Stomach (tissue), 9 donors: ENCODE results near the gene EPHB6. TPM values are rescaled to one million over a fixed set of nuclear protein-coding genes. Genes with fewer than 3 reads are reported as not detected.

Source experiments
- DNase-seq, 2 donors: peaks; one replicate each; pipeline versions ENCODE4 v3.0.0 to v3.0.0-alpha.2; 2013 to 2019
- H3K27ac ChIP-seq, 5 donors: fragments of 200-600 bp in 4 of 5; sonication (generic) in 4 of 5; one replicate each; pipeline ENCODE4 v1.5.1; 2013 to 2019; ENCODE audit warnings: mild to moderate bottlenecking in 1 of 5, moderate library complexity in 1 of 5
- H3K27me3 ChIP-seq, 3 donors: fragments of 200-600 bp; sonication (generic); one replicate each; pipeline ENCODE4 v1.5.1; 2017 to 2019; ENCODE audit warnings: mixed run types in 1 of 3
- H3K36me3 ChIP-seq, 4 donors: fragments of 200-600 bp; sonication (generic); 1 replicate in 3 of 4; 2 replicates in 1 of 4; pipeline ENCODE4 v1.5.1; 2016 to 2019
- H3K4me1 ChIP-seq, 4 donors: fragments of 200-600 bp; sonication (generic); one replicate each; pipeline ENCODE4 v1.5.1; 2016 to 2019
- H3K4me3 ChIP-seq, 4 donors: fragments of 200-600 bp; sonication (generic) in 3 of 4; one replicate each; pipeline ENCODE4 v1.5.1; 2016 to 2019; ENCODE audit warnings: mild to moderate bottlenecking in 1 of 4
- H3K9me3 ChIP-seq, 4 donors: fragments of 200-600 bp; sonication (generic); one replicate each; pipeline ENCODE4 v1.5.1; 2016 to 2019
- EP300 ChIP-seq: sonication (generic); formaldehyde crosslinking; IDR thresholded peaks from one replicate; pipeline ENCODE4 v1.6.1; 2017; ENCODE audit warnings: antibody characterized with exemption
- POLR2A ChIP-seq, 4 donors: fragments of 450-650 bp; IDR thresholded peaks; one replicate each; pipeline ENCODE4 v1.6.1; 2016; ENCODE audit warnings: antibody characterized with exemption in 4 of 4, control low read depth in 2 of 4, mild to moderate bottlenecking in 1 of 4, moderate library complexity in 1 of 4
- POLR2AphosphoS5 ChIP-seq, 3 donors: sonication (generic); formaldehyde crosslinking; IDR thresholded peaks; one replicate each; pipeline ENCODE4 v1.6.1; 2016; ENCODE audit warnings: antibody characterized with exemption in 3 of 3
- WGBS, 5 donors: extraction: QIAGEN DNeasy Blood & Tissue Kit in 3 of 5; methylation state at CpG; one replicate each; pipeline versions ENCODE4 v1.1.5 to v1.1.7; 2013 to 2018; 5-methylcytosine and 5-hydroxymethylcytosine counted together
- intact Hi-C: fragments of 100-400 bp; cut with DNase I; formaldehyde crosslinking; loops from one replicate; pipeline ENCODE4 v1.15.1; 2023; ENCODE audit warnings: low total_unique reads
- polyA plus RNA-seq, 3 donors: library from polyadenylated mRNA; stranded (reverse); fragments of 200-250 nt; gene quantifications; one replicate each; pipeline ENCODE4 v1.2.3, GENCODE V29; 2013
- total RNA-seq, 5 donors: library from RNA; depleted of rRNA; stranded (reverse); fragments of >200 nt; gene quantifications; one replicate each; pipeline versions ENCODE4 v1.1.0 to v1.2.3, GENCODE V29; 2014 to 2016
- TF ChIP-seq, protein P1 (sequence below), 7 experiments: fragments of 450-650 bp in 4 of 7; fragments of 200-600 bp in 3 of 7; sonication (generic) in 3 of 7; IDR thresholded peaks; one replicate each; pipeline ENCODE4 v1.5.1; 2016 to 2019; ENCODE audit warnings: antibody characterized with exemption in 7 of 7, control low read depth in 2 of 7, mild to moderate bottlenecking in 1 of 7
- donor health status: healthy with polysubstance abuse.
- donor health status: Bipolar disorder and iron deficiency.
- donor health status: healthy.

EPHB6 gene
- total and polyA plus RNA-seq, 8 donors, result 5.4 to 23.1 (median 8.1) TPM

- intact Hi-C loops, result no loop called here
- Histone ChIP-seq H3K27me3 (no peaks in the 10 kb centered on the region), H3K27ac (no peak overlapping the region), H3K36me3 (no peaks in the 10 kb centered on the region), H3K4me1 (peaks cover 0 to 9% (median 0%) of the 10 kb centered on the region in 4 donors), H3K4me3 (no peak overlapping the region), H3K9me3 (no peaks in the 10 kb centered on the region)
- DNase-seq, result no peak
- 73 to 94% (median 92%) methylated on average over 2 of the region's 2 CpGs for WGBS, 5 donors
- TF ChIP-seq POLR2AphosphoS5 (IDR thresholded peaks at IDR 0.05) (no peak), EP300 (no peak)
- TF ChIP-seq, protein P1, sequence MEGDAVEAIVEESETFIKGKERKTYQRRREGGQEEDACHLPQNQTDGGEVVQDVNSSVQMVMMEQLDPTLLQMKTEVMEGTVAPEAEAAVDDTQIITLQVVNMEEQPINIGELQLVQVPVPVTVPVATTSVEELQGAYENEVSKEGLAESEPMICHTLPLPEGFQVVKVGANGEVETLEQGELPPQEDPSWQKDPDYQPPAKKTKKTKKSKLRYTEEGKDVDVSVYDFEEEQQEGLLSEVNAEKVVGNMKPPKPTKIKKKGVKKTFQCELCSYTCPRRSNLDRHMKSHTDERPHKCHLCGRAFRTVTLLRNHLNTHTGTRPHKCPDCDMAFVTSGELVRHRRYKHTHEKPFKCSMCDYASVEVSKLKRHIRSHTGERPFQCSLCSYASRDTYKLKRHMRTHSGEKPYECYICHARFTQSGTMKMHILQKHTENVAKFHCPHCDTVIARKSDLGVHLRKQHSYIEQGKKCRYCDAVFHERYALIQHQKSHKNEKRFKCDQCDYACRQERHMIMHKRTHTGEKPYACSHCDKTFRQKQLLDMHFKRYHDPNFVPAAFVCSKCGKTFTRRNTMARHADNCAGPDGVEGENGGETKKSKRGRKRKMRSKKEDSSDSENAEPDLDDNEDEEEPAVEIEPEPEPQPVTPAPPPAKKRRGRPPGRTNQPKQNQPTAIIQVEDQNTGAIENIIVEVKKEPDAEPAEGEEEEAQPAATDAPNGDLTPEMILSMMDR (IDR thresholded peaks at IDR 0.05), result no peak
Measured at GRCh38 chr7:142918901-142919300, 64.0 kb downstream of the EPHB6 start.

DNA sequence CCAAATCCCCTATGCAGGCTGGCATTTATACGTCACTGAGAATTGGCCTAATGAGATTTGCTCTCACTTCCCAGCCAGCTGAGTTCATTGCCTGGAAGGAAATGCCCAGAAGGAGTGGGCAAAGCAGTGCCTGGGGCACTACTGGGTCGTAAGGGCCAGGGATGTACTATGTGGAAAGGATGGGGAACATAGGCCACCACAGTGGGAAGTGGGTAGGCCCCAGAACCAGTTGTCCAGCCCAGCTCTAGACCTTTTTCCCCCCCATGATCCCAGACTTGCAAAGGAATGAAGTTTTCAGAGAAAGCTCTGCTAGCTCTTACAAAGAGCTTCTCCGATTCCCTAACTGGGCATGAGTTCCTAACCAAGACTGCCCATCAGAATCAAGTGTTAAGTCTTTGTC is 64.8 kb downstream of the EPHB6 start:
- WGBS, 5 donors, result 90 to 100% (median 92%) methylated on average over 3 of the region's 3 CpGs
- intact Hi-C loops, result no loop called here
- H3K4me1 ChIP-seq, result peaks cover 0 to 2% (median 0%) of the 10 kb centered on the region in 4 donors
- no peak for TF ChIP-seq EP300
- TF ChIP-seq, protein P1 (IDR thresholded peaks at IDR 0.05), result no peak
- no peak for TF ChIP-seq POLR2A (IDR thresholded peaks at IDR 0.05)
- TF ChIP-seq POLR2AphosphoS5 (IDR thresholded peaks at IDR 0.05), result no peak
- no peaks in the 10 kb centered on the region for H3K27me3 ChIP-seq
- no peak overlapping the region for H3K27ac ChIP-seq
- DNase-seq, result no peak
- H3K4me3 ChIP-seq, result no peak overlapping the region
- no peaks in the 10 kb centered on the region for H3K36me3 ChIP-seq
- H3K9me3 ChIP-seq, result no peaks in the 10 kb centered on the region

Other genes with a start within 250 kb of the EPHB6 start
- 10 to 100 TPM in 1 of 5 donors, 1 to 10 TPM in 1, not detected in 3; 10.0 to 20.4 TPM for gene PRSS1, start 105.6 kb upstream of the EPHB6 start, total RNA-seq
- gene PRSS1, start 105.6 kb upstream of the EPHB6 start, polyA plus RNA-seq, result 100 to 1,000 TPM in 2 of 3 donors, 10 to 100 TPM in 1; 61.0 to 233 (median 196) TPM
- gene PRSS2, start 84.1 kb upstream of the EPHB6 start, total RNA-seq, result 10 to 100 TPM in 1 of 5 donors, 1 to 10 TPM in 1, not detected in 3; 1.3 to 86.1 TPM
- gene PRSS2, start 84.1 kb upstream of the EPHB6 start, polyA plus RNA-seq, result 10 to 100 TPM; 51.4 to 69.4 (median 59.1) TPM
- 10 to 100 TPM in 2 of 5 donors, 1 to 10 TPM in 2, not detected in 1; 2.6 to 11.7 (median 10.3) TPM for gene TRPV6, start 30.7 kb downstream of the EPHB6 start, total RNA-seq
- gene TRPV6, start 30.7 kb downstream of the EPHB6 start, polyA plus RNA-seq, result 1 to 10 TPM; 4.7 to 7.7 (median 7.4) TPM
- not detected for gene TRPV5, start 78.7 kb downstream of the EPHB6 start, total RNA-seq
- not detected for gene TRPV5, start 78.7 kb downstream of the EPHB6 start, polyA plus RNA-seq
- not detected for gene LLCFC1, start 84.4 kb downstream of the EPHB6 start, total RNA-seq
- gene LLCFC1, start 84.4 kb downstream of the EPHB6 start, polyA plus RNA-seq, result under 1 TPM in 1 of 3 donors, not detected in 2; 0.18 TPM
- gene KEL, start 107.3 kb downstream of the EPHB6 start, total RNA-seq, result 1 to 10 TPM in 1 of 5 donors, not detected in 4; 1.5 TPM
- gene KEL, start 107.3 kb downstream of the EPHB6 start, polyA plus RNA-seq, result under 1 TPM in 1 of 3 donors, not detected in 2; 0.85 TPM
- gene OR9A2, start 172.1 kb downstream of the EPHB6 start, total RNA-seq, result not detected
- gene OR9A2, start 172.1 kb downstream of the EPHB6 start, polyA plus RNA-seq, result not detected
- gene OR6V1, start 197.3 kb downstream of the EPHB6 start, total RNA-seq, result not detected
- not detected for gene OR6V1, start 197.3 kb downstream of the EPHB6 start, polyA plus RNA-seq